Skeletal muscle satellite cell (primary cell): ENCODE measurements around the gene MEGF6.

ENCODE experiments used
- H3K27me3 ChIP-seq: 2 replicates; pipeline ENCODE4 v1.7.0; 2013; ENCODE audit warnings: low read length; ENCODE audit not compliant: control insufficient read depth, insufficient read depth
- H3K36me3 ChIP-seq: 2 replicates; pipeline ENCODE4 v1.7.0; 2013; ENCODE audit warnings: mild to moderate bottlenecking, control low read depth, low read length; ENCODE audit not compliant: insufficient read depth
- H3K4me1 ChIP-seq: 2 replicates; pipeline ENCODE4 v1.7.0; 2013; ENCODE audit warnings: low read length; ENCODE audit not compliant: control insufficient read depth, insufficient read depth
- H3K4me2 ChIP-seq: 2 replicates; pipeline ENCODE4 v1.7.0; 2013; ENCODE audit warnings: mild to moderate bottlenecking, low read length
- H3K4me3 ChIP-seq: 2 replicates; pipeline ENCODE4 v1.7.0; 2013; ENCODE audit warnings: low read length
- H3K9ac ChIP-seq: 2 replicates; pipeline ENCODE4 v1.7.0; 2013; ENCODE audit warnings: mild to moderate bottlenecking, low read depth, low read length, moderate library complexity
- H3K9me3 ChIP-seq: replicated peaks from 2 replicates; pipeline ENCODE4 v1.7.0; 2013; ENCODE audit warnings: mild to moderate bottlenecking, control low read depth, low read length

The MEGF6 gene

DNA sequence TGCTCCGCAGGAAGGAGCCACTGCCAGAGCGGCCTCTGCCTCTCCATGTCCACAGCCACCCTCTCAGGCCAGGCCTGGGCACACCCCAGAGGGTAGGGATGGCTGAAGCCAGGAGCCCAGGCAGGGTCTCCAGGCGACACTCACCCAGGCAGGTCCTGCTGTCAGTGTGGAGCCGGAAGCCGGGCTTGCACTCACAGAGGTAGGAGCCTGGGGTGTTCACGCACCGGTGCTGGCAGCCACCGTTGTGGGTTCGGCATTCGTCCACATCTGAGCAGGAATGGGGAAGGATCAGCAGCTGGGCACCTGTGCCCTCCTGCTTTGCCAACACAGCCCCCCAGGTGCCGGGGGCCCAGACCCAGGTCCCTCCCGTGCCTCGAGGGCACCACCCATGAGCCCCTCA, 87.3 kb downstream of the MEGF6 start:
- Histone ChIP-seq H3K9ac (no peak overlapping the region), H3K36me3 (no peaks in the 10 kb centered on the region), H3K4me3 (no peak overlapping the region)

DNA sequence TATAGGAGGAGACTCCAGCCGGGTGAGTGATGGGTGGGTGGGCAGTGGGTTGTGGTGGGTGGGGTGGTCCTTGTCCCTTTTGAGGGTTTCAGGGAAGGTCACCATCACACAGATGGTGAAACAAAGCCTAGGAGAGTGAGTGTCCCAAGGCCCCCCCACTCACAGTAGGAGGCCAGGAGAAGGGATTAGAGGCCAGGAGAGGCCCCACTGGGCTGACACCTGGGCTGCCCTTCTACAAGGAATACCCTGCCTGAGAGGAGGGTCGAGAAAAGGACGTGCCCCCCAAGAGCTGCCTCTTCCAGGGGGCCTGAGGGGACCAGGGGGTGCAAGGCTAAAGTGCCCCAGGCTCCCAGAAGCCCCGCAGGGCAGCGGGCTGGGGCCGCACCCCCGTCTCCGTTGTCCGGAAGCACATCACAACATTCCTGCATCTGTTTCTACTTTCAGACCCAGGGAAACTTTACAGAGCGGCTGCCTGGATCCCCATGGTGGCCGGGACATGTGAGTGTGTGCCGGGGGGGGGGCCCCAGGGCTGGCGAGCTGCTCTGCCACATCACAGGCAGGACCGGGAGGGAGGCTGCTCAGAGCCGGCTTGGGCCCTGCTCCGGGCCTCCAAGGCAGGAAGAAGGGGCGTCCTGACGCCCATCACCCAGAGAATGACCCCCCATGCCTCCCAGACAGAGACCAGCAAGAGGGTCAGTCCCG, 88.6 kb downstream of the MEGF6 start:
- H3K9me3 ChIP-seq: no peaks in the 10 kb centered on the region
- no peak overlapping the region for H3K9ac ChIP-seq
- no peak overlapping the region for H3K4me2 ChIP-seq
- H3K4me3 ChIP-seq: no peak overlapping the region
- H3K36me3 ChIP-seq: no peaks in the 10 kb centered on the region
- peaks cover 3% of the 10 kb centered on the region for H3K27me3 ChIP-seq
- H3K4me1 ChIP-seq: no peaks in the 10 kb centered on the region

More for the DNA sequence above, 87.3 kb downstream of the MEGF6 start:
- no peak overlapping the region for H3K4me2 ChIP-seq
- peaks cover 3% of the 10 kb centered on the region for H3K27me3 ChIP-seq
- peaks cover 3% of the 10 kb centered on the region for H3K4me1 ChIP-seq
- H3K9me3 ChIP-seq: no peaks in the 10 kb centered on the region

DNA sequence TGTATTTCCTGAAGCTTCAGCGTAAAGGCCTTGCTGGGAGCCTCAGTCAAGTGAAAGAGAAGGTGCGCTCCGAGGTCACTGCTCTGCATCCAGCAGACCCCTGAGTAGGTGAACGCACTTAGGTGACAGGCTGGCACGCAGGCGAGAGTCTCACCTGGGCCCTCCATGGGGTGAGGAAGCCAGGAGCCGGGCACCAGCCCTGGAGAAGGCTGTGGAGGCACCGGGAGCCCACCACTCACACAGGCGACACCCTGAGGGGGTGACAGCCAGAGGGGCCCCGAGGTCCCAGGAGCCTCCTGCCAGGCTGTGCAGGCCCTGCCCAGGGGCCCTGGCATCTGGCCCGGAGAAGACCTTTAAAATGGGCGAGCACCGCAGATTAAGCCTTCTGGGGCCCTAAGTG, 89.2 kb downstream of the MEGF6 start:
- Histone ChIP-seq H3K4me2 (no peak overlapping the region), H3K27me3 (peaks cover 3% of the 10 kb centered on the region), H3K36me3 (no peaks in the 10 kb centered on the region), H3K9me3 (no peaks in the 10 kb centered on the region), H3K4me3 (no peak overlapping the region), H3K9ac (no peak overlapping the region), H3K4me1 (peaks cover 1% of the 10 kb centered on the region)

DNA sequence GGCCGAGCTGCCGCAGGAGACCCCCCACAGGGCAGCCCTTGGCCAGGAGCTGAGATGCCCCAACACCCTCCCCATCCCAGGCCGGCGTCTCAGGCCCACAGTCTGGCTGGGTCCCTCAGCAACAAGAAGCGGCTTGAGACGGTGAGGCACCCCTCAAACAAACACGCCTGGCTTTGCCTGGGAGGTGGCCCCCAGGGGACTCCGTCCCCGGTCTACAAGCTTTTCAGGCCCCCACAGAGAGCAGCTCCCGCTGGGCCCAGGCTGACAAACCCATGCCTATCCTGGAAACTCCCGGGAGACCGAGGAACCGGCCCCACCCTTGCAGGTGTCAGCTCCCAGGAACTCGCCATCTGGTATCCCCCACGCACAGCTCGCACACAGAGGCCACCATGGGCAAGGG, 89.9 kb downstream of the MEGF6 start:
- Histone ChIP-seq H3K27me3 (peaks cover 3% of the 10 kb centered on the region), H3K4me3 (no peak overlapping the region), H3K9ac (no peak overlapping the region), H3K4me1 (peaks cover 8% of the 10 kb centered on the region), H3K36me3 (no peaks in the 10 kb centered on the region), H3K4me2 (no peak overlapping the region), H3K9me3 (no peaks in the 10 kb centered on the region)

DNA sequence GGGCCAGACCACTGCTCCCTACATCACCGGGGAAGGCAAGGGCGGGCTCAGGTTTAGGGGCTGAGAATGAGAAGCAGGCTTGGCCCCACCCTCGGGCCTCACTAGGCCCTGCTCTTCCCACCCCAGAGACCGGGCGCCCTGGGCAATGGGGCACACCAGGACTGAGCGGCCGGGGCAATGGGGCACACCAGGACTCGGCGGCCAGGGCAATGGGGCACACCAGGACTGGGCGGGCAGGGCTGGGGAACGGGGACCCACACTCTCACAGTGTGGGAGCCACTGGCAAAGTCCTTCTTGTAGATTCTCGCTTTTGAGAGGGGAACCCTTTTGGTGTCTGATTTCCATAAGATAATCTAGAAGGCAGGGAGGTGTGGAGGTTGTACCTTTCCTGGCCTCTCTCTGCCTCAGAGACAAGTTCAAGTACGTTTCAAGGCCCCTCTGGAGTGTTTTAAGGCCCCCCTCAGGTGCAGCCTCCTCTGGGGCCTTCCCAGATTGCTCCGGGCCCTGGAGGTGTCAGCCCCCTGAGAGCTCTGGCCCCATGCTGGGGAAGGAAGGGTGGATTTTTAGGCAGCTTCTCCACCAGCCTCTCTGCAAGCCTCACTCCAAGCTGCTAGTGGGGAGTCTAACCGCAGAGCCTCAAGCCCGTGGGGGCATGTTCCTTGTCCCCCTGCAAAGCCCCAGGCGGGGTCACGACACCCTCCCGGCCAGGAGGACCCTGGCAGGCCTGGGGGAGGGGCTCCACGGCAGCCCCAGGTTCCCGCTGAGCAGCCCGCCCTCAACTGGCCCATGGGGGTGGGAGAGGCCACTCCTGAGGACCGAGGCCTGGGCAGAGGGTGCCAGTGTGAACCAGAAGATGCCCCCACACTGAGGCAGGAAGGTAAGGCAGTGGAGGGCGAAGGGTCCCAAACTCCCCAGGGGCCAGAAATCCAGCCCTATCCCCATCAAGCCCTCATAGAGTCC, 90.6 kb downstream of the MEGF6 start:
- Histone ChIP-seq H3K4me1 (peaks cover 15% of the 10 kb centered on the region), H3K36me3 (no peaks in the 10 kb centered on the region), H3K4me3 (no peak overlapping the region), H3K9ac (no peak overlapping the region), H3K27me3 (peaks cover 3% of the 10 kb centered on the region), H3K9me3 (no peaks in the 10 kb centered on the region), H3K4me2 (no peak overlapping the region)

DNA sequence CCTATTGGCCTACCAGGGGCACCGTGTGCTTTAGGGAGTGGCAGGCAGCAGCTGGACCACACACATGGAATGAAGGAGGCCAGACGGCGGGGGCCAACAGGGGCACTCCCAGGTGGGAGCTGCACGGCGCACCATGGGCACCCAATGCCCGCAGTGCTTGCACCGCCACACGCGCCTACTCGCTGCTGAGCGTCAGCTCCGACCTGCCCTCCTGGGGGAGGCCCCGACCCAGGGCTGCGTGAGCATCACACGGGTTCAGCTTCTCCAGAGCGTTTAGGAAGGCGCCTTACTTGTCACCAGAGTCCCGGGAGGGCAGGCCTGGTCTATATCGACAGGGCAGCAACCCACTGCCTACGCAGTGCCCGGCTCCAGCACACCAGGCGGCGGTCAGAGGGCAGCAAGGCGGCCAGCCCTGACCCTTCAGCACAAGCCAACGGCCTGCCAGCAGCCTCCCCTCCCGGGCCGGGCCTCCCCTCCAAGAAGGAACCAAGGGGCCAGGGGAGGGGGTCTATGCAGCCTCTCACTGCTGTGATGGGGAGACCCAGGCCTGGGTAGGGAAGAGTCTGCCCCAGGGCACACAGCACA, 91.9 kb downstream of the MEGF6 start:
- Histone ChIP-seq H3K4me1 (peaks cover 16% of the 10 kb centered on the region), H3K4me3 (no peak overlapping the region), H3K27me3 (no peaks in the 10 kb centered on the region)

DNA sequence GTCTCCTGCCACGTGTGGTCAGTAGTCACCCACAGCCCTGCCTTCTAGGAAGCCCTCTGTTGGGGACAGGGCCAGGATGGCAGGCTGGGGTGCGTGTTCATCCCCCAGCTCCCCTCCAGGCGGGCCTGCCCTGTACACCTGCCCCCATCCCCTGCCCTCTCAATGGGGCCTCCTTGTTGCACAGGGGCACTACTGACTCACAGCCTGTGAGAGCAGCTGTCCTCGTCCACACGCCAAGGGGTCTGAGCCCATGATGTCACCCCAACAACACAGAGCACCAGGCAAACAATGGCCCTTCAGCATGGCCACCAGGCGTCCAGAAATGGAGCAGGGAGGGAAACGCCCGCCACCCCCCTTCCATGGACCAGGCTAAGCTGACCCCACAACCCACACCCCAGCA, 92.6 kb downstream of the MEGF6 start:
- no peak overlapping the region for H3K4me2 ChIP-seq
- H3K36me3 ChIP-seq: no peaks in the 10 kb centered on the region
- H3K4me3 ChIP-seq: no peak overlapping the region
- H3K4me1 ChIP-seq: peaks cover 16% of the 10 kb centered on the region
- no peaks in the 10 kb centered on the region for H3K9me3 ChIP-seq
- no peak overlapping the region for H3K9ac ChIP-seq
- H3K27me3 ChIP-seq: no peaks in the 10 kb centered on the region

More for the DNA sequence above, 91.9 kb downstream of the MEGF6 start:
- Histone ChIP-seq H3K9ac (no peak overlapping the region), H3K9me3 (no peaks in the 10 kb centered on the region), H3K4me2 (no peak overlapping the region), H3K36me3 (no peaks in the 10 kb centered on the region)

DNA sequence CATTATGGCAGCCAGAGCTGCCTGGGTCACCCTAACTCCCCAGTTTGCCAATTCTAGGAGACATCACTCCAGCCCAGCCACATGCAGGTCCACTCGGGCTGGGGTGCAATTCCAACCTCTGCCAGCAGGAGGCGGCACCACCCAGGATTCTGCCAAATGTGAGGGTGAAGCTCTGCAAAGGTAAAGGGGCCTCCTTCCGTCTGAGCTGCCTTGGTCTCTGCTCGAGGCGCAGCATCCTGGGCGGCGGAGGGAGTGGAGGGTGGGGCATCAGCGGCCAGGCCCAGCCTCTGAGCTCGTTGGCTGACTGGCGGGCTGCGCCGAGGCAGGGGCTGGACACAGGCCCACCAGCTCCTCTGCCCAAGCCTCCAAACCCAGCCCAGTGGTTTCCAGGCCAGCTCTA, 93.1 kb downstream of the MEGF6 start:
- H3K4me2 ChIP-seq: no peak overlapping the region
- no peaks in the 10 kb centered on the region for H3K36me3 ChIP-seq
- H3K9me3 ChIP-seq: no peaks in the 10 kb centered on the region
- H3K4me1 ChIP-seq: peaks cover 16% of the 10 kb centered on the region
- no peaks in the 10 kb centered on the region for H3K27me3 ChIP-seq
- H3K4me3 ChIP-seq: no peak overlapping the region
- H3K9ac ChIP-seq: no peak overlapping the region

DNA sequence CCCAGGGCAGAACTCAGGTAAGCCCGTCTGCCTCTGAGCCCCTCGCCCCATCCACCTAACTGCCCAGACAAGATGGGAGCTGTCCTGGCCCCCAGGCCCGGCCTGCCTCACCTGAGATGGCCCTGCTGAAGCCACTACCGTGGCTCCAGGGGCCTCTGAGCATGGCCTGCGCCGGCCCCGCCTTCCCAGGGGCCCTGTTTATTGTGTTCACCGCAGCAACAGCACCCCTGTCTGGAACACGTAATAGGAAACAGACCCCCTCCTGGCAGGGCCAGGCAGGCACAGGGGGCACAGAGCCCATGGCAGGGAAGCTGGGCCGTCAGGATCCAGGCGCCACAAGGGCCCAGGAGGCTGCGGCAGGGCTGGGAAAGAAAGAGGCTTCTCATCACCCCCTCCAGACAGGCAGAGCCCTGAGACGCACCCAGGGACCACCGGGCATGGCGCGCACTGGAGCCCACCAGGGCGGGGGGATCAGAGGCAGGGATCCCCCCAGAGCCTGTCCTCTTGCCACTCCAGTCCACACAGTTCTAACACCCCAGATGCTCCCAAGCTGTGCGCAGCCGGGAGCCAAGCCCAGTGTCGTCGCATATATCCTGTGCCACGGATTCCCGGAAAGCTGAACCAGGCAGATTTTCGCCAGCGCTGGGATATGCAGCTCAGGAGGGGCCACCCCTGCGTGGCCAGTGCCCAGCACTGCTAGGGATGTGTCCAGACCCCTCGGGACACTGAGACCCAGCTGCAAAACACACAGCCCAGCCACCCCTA, 94.2 kb downstream of the MEGF6 start:
- no peak overlapping the region for H3K9ac ChIP-seq
- no peaks in the 10 kb centered on the region for H3K36me3 ChIP-seq
- no peaks in the 10 kb centered on the region for H3K27me3 ChIP-seq
- H3K4me1 ChIP-seq: peaks cover 16% of the 10 kb centered on the region
- H3K4me2 ChIP-seq: no peak overlapping the region
- H3K4me3 ChIP-seq: no peak overlapping the region
- H3K9me3 ChIP-seq: no peaks in the 10 kb centered on the region

DNA sequence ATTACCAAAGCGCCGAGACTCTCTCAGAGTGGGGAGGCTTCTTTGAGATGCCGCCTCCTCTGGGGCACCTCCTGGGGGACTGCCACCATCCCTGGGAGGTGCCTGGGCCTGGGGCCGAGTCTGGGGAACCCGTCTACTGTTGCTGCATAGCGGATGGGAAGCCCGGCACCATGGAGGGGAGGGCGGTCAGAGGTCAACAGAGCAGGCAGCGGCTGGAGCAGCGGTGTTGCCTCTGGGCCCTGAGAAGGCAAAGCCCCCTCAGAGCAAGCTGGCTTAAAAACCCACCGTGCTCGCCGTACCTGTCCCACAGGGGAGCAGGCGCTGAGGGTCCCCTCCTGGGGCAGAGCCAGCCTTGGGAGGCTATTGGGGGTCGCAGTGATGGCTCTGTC, 94.8 kb downstream of the MEGF6 start:
- no peak overlapping the region for H3K4me3 ChIP-seq
- no peak overlapping the region for H3K9ac ChIP-seq
- H3K4me2 ChIP-seq: peak overlapping the region; percentile 15
- no peaks in the 10 kb centered on the region for H3K36me3 ChIP-seq
- H3K27me3 ChIP-seq: no peaks in the 10 kb centered on the region
- H3K9me3 ChIP-seq: no peaks in the 10 kb centered on the region
- peaks cover 16% of the 10 kb centered on the region for H3K4me1 ChIP-seq
